ENCODE measurements around the gene SOHLH1. TPM values are rescaled to one million over a fixed set of nuclear protein-coding genes. Genes with fewer than 3 reads are reported as not detected.

Gene SOHLH1
- total RNA-seq, 1 experiment from 2014 or later: not detected

GRCh38 chr9:135648494-135649410 is 50.5 kb downstream of the SOHLH1 start:
- Histone ChIP-seq H3K27me3 (ENCODE audit: insufficient read depth, low read depth) (peaks cover 41% of the 10 kb centered on the region), H3K9me2 (ENCODE audit: insufficient read depth) (no peaks in the 10 kb centered on the region), H3F3A (ENCODE audit: insufficient read depth, low read depth) (no peaks in the 10 kb centered on the region), H3K4me3 (no peak overlapping the region), H3K36me3 (ENCODE audit: low read depth) (no peaks in the 10 kb centered on the region), H3K4me1 (replicated peaks; ENCODE audit: insufficient read depth) (no peaks in the 10 kb centered on the region), H4K20me1 (ENCODE audit: insufficient read depth) (no peaks in the 10 kb centered on the region), H3K4me2 (no peak overlapping the region), H3K9me3 (ENCODE audit: insufficient read depth, low read depth) (peaks cover 7% of the 10 kb centered on the region; the same call in 1 of the 2 replicates), H3K27ac (no peak overlapping the region), H3K79me2 (ENCODE audit: low read depth) (no peaks in the 10 kb centered on the region), H2AFZ (no peak overlapping the region)
- ChIA-PET POLR2A (ENCODE audit: unreplicated experiment) (interaction anchor here (0.6 kb wide), 1 partner anchor 68 kb away, joined by 6 read pairs; no protein-coding TSS in a partner anchor), CTCF (no interaction called here)
- no peak for DNase-seq
- TF ChIP-seq CTCF (conservative IDR thresholded peaks at IDR 0.05) (no peak), EZH2 (IDR thresholded peaks at IDR 0.05; ENCODE audit: low read depth) (no peak)
- intact Hi-C loops (cut with micrococcal nuclease; ENCODE audit: unreplicated experiment): no loop called here
- no TSS peak for BruUV-seq (replicated peaks)

- Histone ChIP-seq H3K9me2 (ENCODE audit: insufficient read depth) (no peaks in the 10 kb centered on the region), H3K36me3 (ENCODE audit: low read depth) (no peaks in the 10 kb centered on the region), H2AFZ (no peak overlapping the region), H3K4me3 (no peak overlapping the region), H3K9me3 (ENCODE audit: insufficient read depth, low read depth) (peaks cover 7% of the 10 kb centered on the region; the same call in 1 of the 2 replicates), H4K20me1 (ENCODE audit: insufficient read depth) (no peaks in the 10 kb centered on the region), H3F3A (ENCODE audit: insufficient read depth, low read depth) (no peaks in the 10 kb centered on the region), H3K27ac (no peak overlapping the region), H3K79me2 (ENCODE audit: low read depth) (no peaks in the 10 kb centered on the region), H3K27me3 (ENCODE audit: insufficient read depth, low read depth) (peaks cover 33% of the 10 kb centered on the region), H3K4me1 (replicated peaks; ENCODE audit: insufficient read depth) (no peaks in the 10 kb centered on the region), H3K4me2 (no peak overlapping the region)
- TF ChIP-seq EZH2 (IDR thresholded peaks at IDR 0.05; ENCODE audit: low read depth) (no peak), CTCF (conservative IDR thresholded peaks at IDR 0.05) (no peak)
- intact Hi-C loops (cut with micrococcal nuclease; ENCODE audit: unreplicated experiment): no loop called here
- BruUV-seq (replicated peaks): no TSS peak
- ChIA-PET CTCF (no interaction called here), POLR2A (ENCODE audit: unreplicated experiment) (interaction anchor here (0.6 kb wide), 1 partner anchor 67 kb away, joined by 6 read pairs; no protein-coding TSS in a partner anchor)
- no peak for DNase-seq
Measured at GRCh38 chr9:135647884-135648283, 51.4 kb downstream of the SOHLH1 start.

GRCh38 chr9:135644631-135645218 is 54.6 kb downstream of the SOHLH1 start:
- Histone ChIP-seq H3K36me3 (ENCODE audit: low read depth) (no peaks in the 10 kb centered on the region), H2AFZ (no peak overlapping the region), H3F3A (ENCODE audit: insufficient read depth, low read depth) (no peaks in the 10 kb centered on the region), H3K27ac (no peak overlapping the region), H3K4me2 (no peak overlapping the region), H3K9me3 (ENCODE audit: insufficient read depth, low read depth) (peaks cover 7% of the 10 kb centered on the region; the same call in 1 of the 2 replicates), H3K9me2 (ENCODE audit: insufficient read depth) (no peaks in the 10 kb centered on the region), H4K20me1 (ENCODE audit: insufficient read depth) (no peaks in the 10 kb centered on the region), H3K79me2 (ENCODE audit: low read depth) (no peaks in the 10 kb centered on the region), H3K27me3 (ENCODE audit: insufficient read depth, low read depth) (peaks cover 37% of the 10 kb centered on the region), H3K4me3 (no peak overlapping the region), H3K4me1 (replicated peaks; ENCODE audit: insufficient read depth) (no peaks in the 10 kb centered on the region)
- POLR2A ChIA-PET (ENCODE audit: unreplicated experiment): no interaction called here
- DNase-seq: no peak
- TF ChIP-seq CTCF (conservative IDR thresholded peaks at IDR 0.05) (no peak), EZH2 (IDR thresholded peaks at IDR 0.05; ENCODE audit: low read depth) (no peak)
- no TSS peak for BruUV-seq (replicated peaks)
- CTCF ChIA-PET: no interaction called here
- intact Hi-C loops (cut with micrococcal nuclease; ENCODE audit: unreplicated experiment): no loop called here

Other genes with a start within 250 kb of the SOHLH1 start
- 41.2 and 46.9 TPM in 2 replicates for gene PPP1R26, start 219.7 kb downstream of the SOHLH1 start, total RNA-seq (2021)
- 84.4 and 93.4 TPM in 2 replicates for gene MRPS2, start 198.8 kb downstream of the SOHLH1 start, total RNA-seq (2021)
- gene LCN1, start 178.0 kb downstream of the SOHLH1 start, total RNA-seq (2021): not detected in 2 replicates
- gene OBP2A, start 153.4 kb downstream of the SOHLH1 start, total RNA-seq (2021): not detected in 2 replicates
- not detected in 2 replicates for gene PAEP, start 137.7 kb downstream of the SOHLH1 start, total RNA-seq (2021)
- gene GLT6D1, start 59.9 kb downstream of the SOHLH1 start, total RNA-seq (2021): not detected in 2 replicates
- gene LCN9, start 36.2 kb downstream of the SOHLH1 start, total RNA-seq (2021): not detected in 2 replicates
- not detected in 2 replicates for gene KCNT1, start 2.7 kb upstream of the SOHLH1 start, total RNA-seq (2021)
- 16.7 and 17.3 TPM in 2 replicates for gene CAMSAP1, start 208.1 kb upstream of the SOHLH1 start, total RNA-seq (2021)